Left renal cortex interstitium (tissue), 4 donors: ENCODE data around the gene RAET1L. TPM values are rescaled to one million over a fixed set of nuclear protein-coding genes. Genes with fewer than 3 reads are reported as not detected.
"Not testable (repeated sequence)": the region's sequence is repeated elsewhere in the genome, so short reads cannot be mapped to it uniquely, and the experiment has no call there.

ENCODE experiments used
- DNase-seq, 4 donors: peaks; one replicate each; pipeline ENCODE4 v3.0.0-alpha.2; 2013; ENCODE audit warnings: low read depth in 4 of 4, low spot score in 2 of 4, missing footprints in 1 of 4
- polyA plus RNA-seq, 4 donors: library from polyadenylated mRNA; unstranded; fragments of 120-200 nt; gene quantifications; one replicate each; pipeline ENCODE4 v1.2.1, GENCODE V29; 2013; ENCODE audit not compliant: insufficient read length in 4 of 4

RAET1L gene
- polyA plus RNA-seq, 4 donors, result not detected

GRCh38 chr6:150046943-150047342 is 21.6 kb upstream of the RAET1L start:
- no peak for DNase-seq

DNA sequence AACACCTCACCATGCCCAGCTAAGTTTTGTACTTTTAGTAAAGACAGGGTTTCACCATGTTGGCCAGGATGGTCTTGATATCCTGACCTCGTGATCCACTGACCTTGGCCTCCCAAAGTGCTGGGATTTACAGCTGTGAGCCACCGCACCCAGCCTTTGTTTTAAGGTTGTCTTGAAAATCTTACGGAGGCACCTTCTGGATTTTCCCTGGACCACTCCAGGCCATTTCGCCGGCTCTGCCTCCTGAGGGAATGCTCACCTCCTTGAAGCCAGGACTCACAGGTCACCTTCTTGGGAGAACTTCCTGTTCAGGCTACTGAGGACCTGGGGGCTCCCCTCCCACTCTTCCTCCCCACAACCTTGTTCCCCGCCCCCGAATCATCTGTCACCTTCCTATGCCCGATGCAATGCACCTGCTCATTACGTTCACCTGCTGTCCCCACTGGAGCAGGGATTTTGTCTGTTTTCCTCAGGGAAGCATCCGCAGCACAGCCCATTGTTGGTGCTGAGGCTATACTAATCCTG is 19.4 kb upstream of the RAET1L start:
- no peak for DNase-seq

- no peak for DNase-seq
These were observed 18.4 kb upstream of the RAET1L start for GRCh38 chr6:150043501-150044412.

GRCh38 chr6:150043096-150043495 is 17.8 kb upstream of the RAET1L start:
- DNase-seq, result no peak

DNA sequence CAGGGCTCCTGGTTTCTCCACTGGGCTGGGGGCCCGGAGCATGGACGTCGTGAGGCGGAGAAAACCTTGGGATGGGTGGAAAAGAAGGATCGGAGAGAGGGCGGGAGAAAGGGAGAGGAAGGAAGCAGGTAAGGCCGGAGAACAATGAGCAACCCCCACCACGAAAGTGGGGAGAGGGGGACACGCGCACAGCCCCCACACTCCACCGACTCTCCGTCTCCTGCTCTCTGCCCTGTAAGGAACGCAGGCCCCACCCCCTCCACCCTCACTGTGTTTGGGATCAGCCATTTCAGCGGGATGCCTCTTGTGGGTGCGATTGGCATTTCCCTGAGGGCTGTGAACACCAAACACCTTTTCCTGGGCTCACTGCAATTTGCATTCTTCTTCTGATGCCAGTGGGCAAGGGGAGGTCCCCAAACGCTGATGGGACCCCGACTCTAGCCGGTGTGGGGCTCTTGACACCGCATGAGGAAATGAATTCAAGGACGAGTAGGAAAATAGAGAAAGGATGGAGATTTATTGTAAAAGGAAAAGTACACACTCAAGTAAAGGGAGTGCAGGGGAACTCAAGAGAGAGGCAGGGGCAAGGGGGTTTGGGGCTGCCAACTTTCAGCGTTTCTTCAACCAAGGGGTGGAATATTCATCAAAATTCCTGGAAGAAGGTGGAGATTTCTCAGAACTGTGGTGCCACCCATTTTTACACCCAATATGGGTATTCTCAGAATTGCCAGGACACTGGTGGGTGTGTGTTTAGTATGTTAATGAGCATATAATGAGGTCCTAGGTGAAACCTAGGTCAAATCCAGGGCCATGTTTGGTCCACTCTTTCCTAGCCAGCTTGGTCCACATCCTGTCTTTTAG is 13.1 kb upstream of the RAET1L start:
- DNase-seq, result no peak

GRCh38 chr6:150037526-150038201 is 12.3 kb upstream of the RAET1L start:
- DNase-seq, result no peak

DNA sequence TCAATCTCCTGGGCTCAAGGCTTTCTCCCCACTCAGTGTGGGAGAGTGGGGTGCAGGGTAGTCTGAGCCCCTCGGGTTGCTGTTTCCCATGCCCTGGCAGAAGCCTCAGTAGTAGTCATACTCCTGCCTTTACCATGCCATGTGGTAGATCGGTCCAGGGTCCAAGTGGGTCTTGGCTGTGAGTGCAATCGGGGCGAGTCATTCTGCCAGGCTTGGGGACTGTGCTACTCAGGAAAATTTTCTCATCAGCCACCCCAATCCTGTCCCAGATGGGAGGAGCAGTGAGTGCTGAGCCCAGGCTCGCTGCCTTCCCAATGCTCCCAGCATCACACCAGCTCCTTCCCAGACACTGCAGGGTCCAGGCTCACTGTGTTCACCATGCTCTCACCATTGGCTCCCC is 10.7 kb upstream of the RAET1L start:
- no peak for DNase-seq

DNA sequence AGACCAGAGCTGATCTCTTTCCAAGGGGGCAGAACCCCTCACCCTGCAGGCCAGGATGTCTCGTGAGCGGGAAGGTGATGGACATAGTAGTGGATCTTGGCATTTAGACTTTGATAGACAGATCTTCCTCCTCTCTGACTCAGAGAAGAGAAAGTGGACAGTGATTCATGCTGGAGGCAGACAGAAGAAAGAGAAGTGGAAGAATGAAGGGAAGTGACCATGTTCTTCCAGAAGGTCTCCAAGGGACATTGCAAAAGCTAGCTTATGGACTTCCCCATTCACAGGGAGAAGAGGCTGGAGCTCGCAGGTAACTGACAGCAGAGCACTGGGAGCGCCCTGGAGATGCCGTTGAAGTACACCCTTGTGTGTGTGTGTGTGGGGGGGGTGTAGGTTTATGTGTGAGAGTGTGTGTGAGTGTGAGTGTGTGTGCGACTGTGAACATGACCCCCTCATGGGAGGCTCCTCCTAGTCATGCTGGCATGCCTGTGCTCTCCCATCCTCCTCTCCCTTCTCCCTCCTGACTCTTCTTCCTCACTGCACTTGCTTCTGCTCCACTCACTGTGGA is 8.0 kb upstream of the RAET1L start:
- no peak for DNase-seq

- DNase-seq, result no peak
These were observed 7.3 kb upstream of the RAET1L start for GRCh38 chr6:150032598-150032997.

DNA sequence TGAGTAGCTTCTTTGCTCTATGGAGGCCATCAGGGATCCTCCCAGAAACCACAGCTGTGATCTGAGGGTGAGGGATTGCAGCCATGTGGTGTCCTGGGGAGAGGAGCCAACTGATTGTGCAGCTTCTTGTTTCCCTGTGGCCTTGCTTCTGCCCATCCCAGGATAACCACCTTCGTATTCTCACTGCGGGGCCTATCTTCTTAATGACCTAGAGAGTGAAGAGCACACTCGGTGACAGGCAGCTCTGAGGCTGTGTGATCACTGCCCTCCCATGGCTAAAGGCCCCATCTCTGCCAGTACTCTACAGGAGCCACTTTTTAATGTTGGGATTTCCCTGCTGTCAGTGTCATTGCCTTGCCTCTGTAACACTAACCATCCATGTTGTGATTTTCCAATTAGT is 5.3 kb upstream of the RAET1L start:
- DNase-seq, result no peak

DNA sequence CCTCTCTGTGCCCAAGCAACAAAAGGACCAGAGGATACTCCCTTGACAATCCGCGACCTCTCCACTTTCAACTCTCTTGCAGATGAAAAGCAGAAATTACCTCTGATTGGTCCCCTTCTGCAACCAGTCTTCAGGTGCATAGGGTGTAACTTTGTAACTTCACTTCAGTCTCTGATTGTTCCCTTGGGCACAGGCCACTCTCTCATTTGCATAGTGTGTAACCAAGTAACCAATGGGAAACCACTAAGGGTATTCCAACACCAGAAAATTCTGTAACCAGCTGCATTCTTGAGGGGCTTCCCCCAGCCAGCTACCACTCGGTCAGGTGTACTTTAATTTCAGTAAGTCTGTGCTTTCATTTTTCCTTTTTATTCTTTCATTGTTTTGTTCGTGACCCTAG is 4.4 kb upstream of the RAET1L start:
- no peak for DNase-seq

- no peak for DNase-seq
These were observed 3.9 kb upstream of the RAET1L start for GRCh38 chr6:150029276-150029675.

- no peak for DNase-seq
These were observed 3.5 kb upstream of the RAET1L start for GRCh38 chr6:150028799-150029198.

GRCh38 chr6:150027806-150028565 is 2.7 kb upstream of the RAET1L start:
- no peak for DNase-seq

GRCh38 chr6:150026976-150027805 is 1.9 kb upstream of the RAET1L start:
- DNase-seq, result no peak

GRCh38 chr6:150024646-150025155 is 631 bp downstream of the RAET1L start:
- DNase-seq, result no peak

DNA sequence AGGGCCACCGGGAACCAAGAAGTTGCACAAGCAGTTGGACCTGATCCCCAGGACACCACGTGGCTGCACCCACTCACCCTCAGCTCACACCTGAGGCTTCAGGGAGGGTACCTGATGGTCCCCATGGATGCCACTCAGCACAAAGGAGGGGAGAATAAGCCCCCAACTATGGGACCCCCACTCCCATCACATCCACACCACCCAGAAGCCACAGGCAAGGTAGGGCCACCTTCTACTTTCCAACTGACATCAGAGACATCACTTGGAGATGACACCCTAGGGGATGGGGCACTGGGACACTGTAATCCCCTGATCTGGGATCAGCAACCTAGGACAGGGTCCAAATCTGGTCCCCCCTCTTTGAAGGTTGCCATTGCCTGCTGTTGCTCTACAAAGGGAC is 1.3 kb downstream of the RAET1L start:
- DNase-seq, result not testable (repeated sequence)

DNA sequence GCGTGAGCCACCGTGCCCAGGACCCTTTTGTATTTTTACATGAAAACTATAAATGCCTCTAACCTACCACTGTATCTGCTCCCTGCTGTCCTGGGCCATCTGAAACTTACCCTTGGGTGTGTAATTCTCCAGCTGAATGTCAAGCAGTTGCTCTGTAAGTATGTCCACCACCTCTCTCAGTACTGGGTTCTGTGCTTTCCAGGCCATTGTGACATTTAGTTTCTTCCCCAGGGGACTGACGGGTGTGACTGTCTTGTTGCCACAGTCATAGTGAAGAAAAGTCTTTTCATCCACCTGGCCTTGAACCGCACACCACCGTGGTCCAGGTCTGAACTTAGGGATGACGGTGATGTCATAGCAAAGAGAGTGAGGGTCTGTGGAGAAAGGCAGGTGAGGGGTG is 3.5 kb downstream of the RAET1L start:
- not testable (repeated sequence) for DNase-seq
